HepG2 (cell line): Measurements from ENCODE around the gene FAM20C. TPM values are rescaled to one million over a fixed set of nuclear protein-coding genes. Genes with fewer than 3 reads are reported as not detected.

Source experiments
- DPF2 ChIP-seq: sonication (generic); formaldehyde crosslinking; IDR thresholded peaks from 2 replicates; pipeline ENCODE4 v1.4.0; 2020; ENCODE audit warnings: mild to moderate bottlenecking, low read depth, missing genetic modification reagents, borderline replicate concordance
- HNF4A ChIP-seq: sonication (generic); formaldehyde crosslinking; IDR thresholded peaks from 2 replicates; pipeline ENCODE4 v1.4.0; 2020; ENCODE audit warnings: missing genetic modification reagents
- MXI1 ChIP-seq: IDR thresholded peaks from 3 replicates; pipeline ENCODE4 v1.6.1; 2012; ENCODE audit warnings: low read depth, low read length, inconsistent platforms, borderline replicate concordance
- PHF8 ChIP-seq: sonication (generic); formaldehyde crosslinking; IDR thresholded peaks from 2 replicates; pipeline ENCODE4 v1.5.0; 2020; ENCODE audit warnings: missing genetic modification reagents
- RFX5 ChIP-seq: IDR thresholded peaks from 2 replicates; pipeline ENCODE4 v1.6.1; 2011; ENCODE audit warnings: low read depth, low read length, improper control_type of control experiment
- TAF15 ChIP-seq: fragments of 200-400 bp; formaldehyde crosslinking; IDR thresholded peaks from one replicate; pipeline ENCODE4 v1.6.1; 2018; ENCODE audit warnings: mild to moderate bottlenecking, low read depth, low read length; ENCODE audit not compliant: poor library complexity, severe bottlenecking
- TEF ChIP-seq: sonication (generic); formaldehyde crosslinking; IDR thresholded peaks from 2 replicates; pipeline ENCODE4 v1.5.0; 2020; ENCODE audit warnings: missing genetic modification reagents
- ZBTB2 ChIP-seq: sonication (generic); formaldehyde crosslinking; IDR thresholded peaks from 2 replicates; pipeline ENCODE4 v1.8.0; 2022; ENCODE audit warnings: low read depth, missing genetic modification reagents
- ZBTB20 ChIP-seq: sonication (generic); formaldehyde crosslinking; IDR thresholded peaks from 2 replicates; pipeline ENCODE4 v1.8.1; 2023; ENCODE audit warnings: missing genetic modification reagents, low read depth, mild to moderate bottlenecking, borderline replicate concordance
- ZBTB8A ChIP-seq: sonication (generic); formaldehyde crosslinking; IDR thresholded peaks from 2 replicates; pipeline ENCODE4 v1.4.0; 2020; ENCODE audit warnings: mild to moderate bottlenecking, low read depth, missing genetic modification reagents, borderline replicate concordance
- ZNF143 ChIP-seq: sonication (generic); formaldehyde crosslinking; IDR thresholded peaks from 2 replicates; pipeline ENCODE4 v1.4.0; 2020; ENCODE audit warnings: missing genetic modification reagents
- ZNF205 ChIP-seq: IDR thresholded peaks from 2 replicates; pipeline ENCODE4 v1.6.1; 2018; ENCODE audit warnings: missing biosample characterization, missing genetic modification reagents
- ZNF251 ChIP-seq: sonication (generic); formaldehyde crosslinking; IDR thresholded peaks from 2 replicates; pipeline ENCODE4 v1.9.0; 2021; ENCODE audit warnings: mild to moderate bottlenecking, missing genetic modification reagents
- ZNF549 ChIP-seq: sonication (generic); formaldehyde crosslinking; IDR thresholded peaks from 2 replicates; pipeline ENCODE4 v1.5.0; 2020; ENCODE audit warnings: missing genetic modification reagents
- ZSCAN25 ChIP-seq: sonication (generic); formaldehyde crosslinking; IDR thresholded peaks from 2 replicates; pipeline ENCODE4 v1.8.0; 2022; ENCODE audit warnings: mild to moderate bottlenecking, missing genetic modification reagents
- polyA plus RNA-seq, 8 experiments: library from polyadenylated mRNA; depleted of rRNA in 3 of 8; stranded (reverse) in 7 of 8; unstranded in 1 of 8; fragments of >200 nt; fragmentation: Illumina TruSeq in 4 of 8; extraction: Trizol in 4 of 8; gene quantifications; 2 replicates each; pipeline versions ENCODE4 v1.2.1 to v1.2.3, GENCODE V29; 2011 to 2016; ENCODE audit warnings: low read depth in 4 of 8, missing spikeins in 1 of 8, mixed read lengths in 1 of 8; ENCODE audit not compliant: insufficient read depth in 1 of 8
- total RNA-seq, 5 experiments: library from RNA; depleted of rRNA; stranded (reverse); fragments of >200 nt; fragmentation: Illumina TruSeq; extraction: Trizol; gene quantifications; 2 replicates each; pipeline ENCODE4 v1.2.3, GENCODE V29; 2016; ENCODE audit warnings: low read depth in 1 of 5
- TF ChIP-seq, protein P1 (sequence below): sonication (generic); formaldehyde crosslinking; IDR thresholded peaks from 2 replicates; pipeline ENCODE4 v1.4.0; 2020; ENCODE audit warnings: missing genetic modification reagents; ENCODE audit errors: not compliant biosample characterization
- TF ChIP-seq, protein P2 (sequence below): sonication (generic); formaldehyde crosslinking; IDR thresholded peaks from 2 replicates; pipeline ENCODE4 v1.4.0; 2020; ENCODE audit warnings: missing genetic modification reagents, borderline replicate concordance

Gene FAM20C
- total and polyA plus RNA-seq, 2 of the 13 experiments (the other 11 are each of a cell fraction or from before 2014, with no cell fraction given): 11.9 to 19.9 TPM

DNA sequence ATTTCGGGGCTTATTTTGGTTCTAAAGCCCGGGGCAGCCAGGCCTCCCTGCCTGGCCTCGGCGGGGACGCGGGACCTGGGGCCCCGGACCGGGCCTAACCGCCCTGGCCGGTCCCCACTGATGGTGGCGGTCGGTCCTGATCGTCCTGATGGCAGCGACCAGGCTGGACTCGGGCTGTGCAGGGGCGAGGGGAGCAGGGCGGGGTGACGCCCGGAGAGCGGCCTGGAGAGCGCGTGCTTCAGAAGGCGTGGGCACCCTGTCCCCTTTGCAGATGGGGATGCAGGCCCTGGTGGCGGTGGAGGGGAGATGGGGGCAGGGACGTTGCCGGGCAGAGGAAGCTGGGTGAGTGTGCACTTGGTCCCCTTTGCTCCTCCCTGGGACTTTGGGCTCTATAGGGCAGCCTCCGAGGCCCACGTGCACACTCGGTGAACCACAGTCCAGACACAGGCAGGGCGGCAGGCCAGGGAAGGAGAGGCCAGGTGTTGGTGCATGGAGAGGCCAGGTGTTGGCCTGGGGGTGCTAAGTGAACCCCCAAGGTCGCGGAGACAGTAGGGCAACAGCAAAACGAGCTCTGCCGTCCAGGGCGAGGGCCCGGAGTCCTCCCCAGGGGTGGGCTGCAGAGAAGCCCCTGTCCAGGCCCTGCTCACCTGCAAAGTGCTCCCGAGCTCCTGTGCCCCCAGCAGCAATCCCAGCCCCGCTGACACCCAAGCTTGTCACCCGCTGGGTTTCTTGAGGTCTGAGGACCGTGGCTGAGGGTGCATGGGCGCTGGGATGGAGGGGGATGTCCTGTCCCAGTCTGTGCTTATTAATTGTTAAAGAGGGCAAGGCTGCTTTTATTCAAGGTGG is 42.4 kb upstream of the FAM20C start (continued):
- TF ChIP-seq MXI1 (no peak), ZNF549 (CRISPR knock-in tag) (no peak), PHF8 (CRISPR knock-in tag) (no peak), ZNF143 (CRISPR knock-in tag) (no peak), ZBTB2 (no peak), ZNF251 (CRISPR knock-in tag) (no peak), ZBTB20 (CRISPR knock-in tag) (peak; percentile 31; the same call in 1 of the 2 replicates), RFX5 (peak; percentile 59), ZNF205 (CRISPR knock-in tag) (no peak), TAF15 (no peak), ZBTB8A (CRISPR knock-in tag) (no peak), TEF (CRISPR knock-in tag) (no peak), DPF2 (CRISPR knock-in tag) (no peak), ZSCAN25 (CRISPR knock-in tag) (peak; percentile 84), HNF4A (CRISPR knock-in tag) (peak; percentile 33; the same call in 1 of the 2 replicates)
- TF ChIP-seq, protein P1, sequence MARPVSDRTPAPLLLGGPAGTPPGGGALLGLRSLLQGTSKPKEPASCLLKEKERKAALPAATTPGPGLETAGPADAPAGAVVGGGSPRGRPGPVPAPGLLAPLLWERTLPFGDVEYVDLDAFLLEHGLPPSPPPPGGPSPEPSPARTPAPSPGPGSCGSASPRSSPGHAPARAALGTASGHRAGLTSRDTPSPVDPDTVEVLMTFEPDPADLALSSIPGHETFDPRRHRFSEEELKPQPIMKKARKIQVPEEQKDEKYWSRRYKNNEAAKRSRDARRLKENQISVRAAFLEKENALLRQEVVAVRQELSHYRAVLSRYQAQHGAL: no peak
- TF ChIP-seq, protein P2, sequence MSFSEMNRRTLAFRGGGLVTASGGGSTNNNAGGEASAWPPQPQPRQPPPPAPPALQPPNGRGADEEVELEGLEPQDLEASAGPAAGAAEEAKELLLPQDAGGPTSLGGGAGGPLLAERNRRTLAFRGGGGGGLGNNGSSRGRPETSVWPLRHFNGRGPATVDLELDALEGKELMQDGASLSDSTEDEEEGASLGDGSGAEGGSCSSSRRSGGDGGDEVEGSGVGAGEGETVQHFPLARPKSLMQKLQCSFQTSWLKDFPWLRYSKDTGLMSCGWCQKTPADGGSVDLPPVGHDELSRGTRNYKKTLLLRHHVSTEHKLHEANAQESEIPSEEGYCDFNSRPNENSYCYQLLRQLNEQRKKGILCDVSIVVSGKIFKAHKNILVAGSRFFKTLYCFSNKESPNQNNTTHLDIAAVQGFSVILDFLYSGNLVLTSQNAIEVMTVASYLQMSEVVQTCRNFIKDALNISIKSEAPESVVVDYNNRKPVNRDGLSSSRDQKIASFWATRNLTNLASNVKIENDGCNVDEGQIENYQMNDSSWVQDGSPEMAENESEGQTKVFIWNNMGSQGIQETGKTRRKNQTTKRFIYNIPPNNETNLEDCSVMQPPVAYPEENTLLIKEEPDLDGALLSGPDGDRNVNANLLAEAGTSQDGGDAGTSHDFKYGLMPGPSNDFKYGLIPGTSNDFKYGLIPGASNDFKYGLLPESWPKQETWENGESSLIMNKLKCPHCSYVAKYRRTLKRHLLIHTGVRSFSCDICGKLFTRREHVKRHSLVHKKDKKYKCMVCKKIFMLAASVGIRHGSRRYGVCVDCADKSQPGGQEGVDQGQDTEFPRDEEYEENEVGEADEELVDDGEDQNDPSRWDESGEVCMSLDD (CRISPR knock-in tag): no peak
- TF ChIP-seq, all 625 proteins: peak for 8
